ENCODE measurements around the gene MC2R. TPM values are rescaled to one million over a fixed set of nuclear protein-coding genes. Genes with fewer than 3 reads are reported as not detected.

MC2R gene
- total and polyA plus RNA-seq, 10 of the 15 experiments (the other 5 are each of a cell fraction or from before 2014, with no cell fraction given) = 0.15 TPM; not detected in 9

DNA sequence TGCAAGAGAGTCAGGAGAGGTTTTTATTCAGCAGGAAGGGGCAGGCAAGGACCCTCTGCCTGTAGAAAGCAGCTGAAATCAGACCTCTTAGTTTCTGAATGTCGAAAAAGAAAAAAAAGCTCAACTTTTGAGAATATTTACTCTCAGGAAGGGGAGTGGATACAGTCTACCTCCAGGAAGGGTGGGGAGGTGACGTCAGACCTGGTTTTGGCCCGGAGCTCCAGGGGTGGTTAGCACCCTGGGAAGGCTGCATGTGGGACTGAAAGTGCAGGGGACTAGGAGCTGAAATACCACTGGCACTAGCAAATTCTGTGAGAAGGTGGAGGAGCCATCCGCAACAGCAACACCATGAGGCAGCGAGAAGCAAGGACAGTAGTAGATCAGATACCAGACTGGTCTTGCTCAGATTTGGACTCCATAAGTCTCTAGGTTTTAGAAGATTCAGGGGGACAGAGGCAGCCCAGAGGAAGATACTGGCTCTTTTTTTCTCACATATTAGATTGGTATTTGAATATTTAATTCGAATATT lies 19.8 kb downstream of the MC2R start (continued):
- no peak for TF ChIP-seq ZBTB40 (IDR thresholded peaks at IDR 0.05; ENCODE audit: borderline replicate concordance)
- TF ChIP-seq YY1 (IDR thresholded peaks at IDR 0.05; ENCODE audit: low read depth, low read length) = no peak
- TF ChIP-seq USF1 (IDR thresholded peaks at IDR 0.05; ENCODE audit: borderline replicate concordance, extremely low read length, insufficient read depth, low read depth, low read length) = no peak

- no TSS peak for BruUV-seq (replicated peaks)
- Histone ChIP-seq H2AFZ (ENCODE audit: control insufficient read depth, low read depth, low read length) (no peak overlapping the region), H3K27ac (ENCODE audit: control insufficient read depth, insufficient read depth) (no peak overlapping the region), H3K9ac (ENCODE audit: control insufficient read depth, insufficient read depth, low read length) (no peak overlapping the region), H3K27me3 (replicated peaks in 1 of 2; ENCODE audit: control insufficient read depth in 2 of 2, insufficient read depth in 2 of 2, low read length in 1 of 2) (0 out of 4 replicates have a peak, but pooled peaks cover 0 to 1% of the 10 kb centered on the region in 2 experiments), H3K79me2 (ENCODE audit: control insufficient read depth, insufficient read depth, low read length) (no peaks in the 10 kb centered on the region), H3K4me2 (ENCODE audit: control insufficient read depth, insufficient read depth) (no peak overlapping the region), H3K4me1 (ENCODE audit: control insufficient read depth, insufficient read depth, low read length) (peaks cover 27% of the 10 kb centered on the region), H3K36me3 (ENCODE audit: control insufficient read depth in 2 of 2, insufficient read depth in 2 of 2, low read length in 1 of 2) (no peaks in the 10 kb centered on the region), H4K20me1 (ENCODE audit: control insufficient read depth, insufficient read depth) (no peaks in the 10 kb centered on the region), H3K4me3 (no peak overlapping the region), H3K9me3 (replicated peaks; ENCODE audit: control insufficient read depth, insufficient read depth, low read length) (no peaks in the 10 kb centered on the region)
- RAD21 ChIA-PET (ENCODE audit: unreplicated experiment) = interaction anchor here (1.6 to 1.7 kb wide), 2 partner anchors 21 to 69 kb away, joined by 3 to 4 read pairs; partner anchors contain the start of gene MC2R
- ATAC-seq (no peak), FAIRE-seq (no peak), DNase-seq (ENCODE audit: low read depth, low spot score) (no peak)
- in situ Hi-C loops (cut with MboI) = no loop called here
- SMC1A ChIA-PET (ENCODE audit: uncharacterized antibody, unreplicated experiment) = interaction anchor here (0.5 kb wide), 1 partner anchor 27 kb away, joined by 3 read pairs; no protein-coding TSS in a partner anchor
- 62% methylated on average over 5 of the region's 5 CpGs for WGBS (ENCODE audit: insufficient coverage, insufficient replicate concordance, low lambda C conversion rate, missing lambda C conversion rate)
- intact Hi-C loops (cut with micrococcal nuclease; ENCODE audit: unreplicated experiment) = no loop called here
- POLR2A ChIA-PET = no interaction called here
- CTCF ChIA-PET = interaction anchor here (1.7 kb wide), 1 partner anchor 13 kb away, joined by 5 read pairs; no protein-coding TSS in a partner anchor
- TF ChIP-seq BRCA1 (IDR thresholded peaks at IDR 0.05; ENCODE audit: low read depth, low read length) (no peak), RELA (IDR thresholded peaks at IDR 0.05; ENCODE audit: borderline replicate concordance, partially characterized antibody) (no peak), HSF1 (IDR thresholded peaks at IDR 0.05; ENCODE audit: low read depth, low read length) (no peak), IRF4 (IDR thresholded peaks at IDR 0.05; ENCODE audit: low read depth, low read length) (no peak), KLF5 (IDR thresholded peaks at IDR 0.05; ENCODE audit: partially characterized antibody) (no peak), TAF1 (IDR thresholded peaks at IDR 0.05; ENCODE audit: borderline replicate concordance, low read depth, low read length) (no peak), GABPA (IDR thresholded peaks at IDR 0.05; ENCODE audit: low read depth) (no peak), NR2C2 (IDR thresholded peaks at IDR 0.05; ENCODE audit: borderline replicate concordance, control insufficient read depth, insufficient read length, low read depth) (no peak), RFX5 (IDR thresholded peaks at IDR 0.05; ENCODE audit: low read depth, low read length) (no peak)
- TF ChIP-seq, protein P1, sequence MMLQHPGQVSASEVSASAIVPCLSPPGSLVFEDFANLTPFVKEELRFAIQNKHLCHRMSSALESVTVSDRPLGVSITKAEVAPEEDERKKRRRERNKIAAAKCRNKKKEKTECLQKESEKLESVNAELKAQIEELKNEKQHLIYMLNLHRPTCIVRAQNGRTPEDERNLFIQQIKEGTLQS (IDR thresholded peaks at IDR 0.05; ENCODE audit: borderline replicate concordance, extremely low read depth, low read depth, low read length) = no peak
- TF ChIP-seq, protein P2, sequence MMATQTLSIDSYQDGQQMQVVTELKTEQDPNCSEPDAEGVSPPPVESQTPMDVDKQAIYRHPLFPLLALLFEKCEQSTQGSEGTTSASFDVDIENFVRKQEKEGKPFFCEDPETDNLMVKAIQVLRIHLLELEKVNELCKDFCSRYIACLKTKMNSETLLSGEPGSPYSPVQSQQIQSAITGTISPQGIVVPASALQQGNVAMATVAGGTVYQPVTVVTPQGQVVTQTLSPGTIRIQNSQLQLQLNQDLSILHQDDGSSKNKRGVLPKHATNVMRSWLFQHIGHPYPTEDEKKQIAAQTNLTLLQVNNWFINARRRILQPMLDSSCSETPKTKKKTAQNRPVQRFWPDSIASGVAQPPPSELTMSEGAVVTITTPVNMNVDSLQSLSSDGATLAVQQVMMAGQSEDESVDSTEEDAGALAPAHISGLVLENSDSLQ (IDR thresholded peaks at IDR 0.05) = no peak
These were observed 20.8 kb downstream of the MC2R start for GRCh38 chr18:13894531-13894930.

Measured in GM12878 (cell line).